GM12878 (cell line): ENCODE measurements around the gene ACTL6B.

ENCODE experiments used
- NR2C2 ChIP-seq: IDR thresholded peaks from 2 replicates; pipeline ENCODE4 v1.6.1; 2011; ENCODE audit warnings: borderline replicate concordance, low read depth; ENCODE audit not compliant: control insufficient read depth, insufficient read length
- TF ChIP-seq, protein P1 (sequence below): IDR thresholded peaks from 2 replicates; pipeline ENCODE4 v1.6.1; 2012; ENCODE audit warnings: low read depth, low read length, improper control_type of control experiment

DNA sequence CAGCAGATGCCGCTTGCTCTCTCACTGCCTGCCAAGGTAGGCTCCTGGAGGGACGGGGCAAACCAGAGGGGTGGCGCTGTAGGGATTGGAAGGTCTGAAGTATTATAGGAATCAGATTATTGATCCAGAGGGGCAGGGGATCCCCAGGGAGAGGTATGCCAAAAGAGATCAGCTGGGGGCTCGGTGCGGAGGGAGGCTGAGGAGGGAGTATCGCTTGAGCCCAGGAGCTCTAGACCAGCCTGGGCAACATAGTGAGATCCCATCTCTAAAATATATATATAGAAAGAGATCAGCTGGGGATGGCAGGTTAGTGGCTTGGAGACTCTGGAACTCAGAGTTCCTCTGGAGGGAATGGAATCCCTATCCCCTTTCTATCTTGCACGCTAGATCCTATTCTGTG lies 61.1 kb downstream of the ACTL6B start:
- TF ChIP-seq NR2C2, result no peak
- TF ChIP-seq, protein P1, sequence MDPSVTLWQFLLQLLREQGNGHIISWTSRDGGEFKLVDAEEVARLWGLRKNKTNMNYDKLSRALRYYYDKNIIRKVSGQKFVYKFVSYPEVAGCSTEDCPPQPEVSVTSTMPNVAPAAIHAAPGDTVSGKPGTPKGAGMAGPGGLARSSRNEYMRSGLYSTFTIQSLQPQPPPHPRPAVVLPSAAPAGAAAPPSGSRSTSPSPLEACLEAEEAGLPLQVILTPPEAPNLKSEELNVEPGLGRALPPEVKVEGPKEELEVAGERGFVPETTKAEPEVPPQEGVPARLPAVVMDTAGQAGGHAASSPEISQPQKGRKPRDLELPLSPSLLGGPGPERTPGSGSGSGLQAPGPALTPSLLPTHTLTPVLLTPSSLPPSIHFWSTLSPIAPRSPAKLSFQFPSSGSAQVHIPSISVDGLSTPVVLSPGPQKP, result no peak
